HCT116 (cell line): ENCODE measurements around the gene UNC45A. TPM values are rescaled to one million over a fixed set of nuclear protein-coding genes. Genes with fewer than 3 reads are reported as not detected.

ENCODE experiments used
- ATAC-seq: fragments of 200-7000 bp; cut with Tn5 transposase; 2 replicates; pipeline ENCODE4 v1.9.1; 2020; ENCODE audit warnings: mild to moderate bottlenecking, moderate library complexity
- BruUV-seq: library from RNA; stranded (reverse); fragments of 400-500 nt; replicated peaks from 2 replicates; lab custom pipeline; 2021; lab: Mats Ljungman, UMichigan
- CTCF ChIA-PET: fragments of 300-600 bp; sonication (Branson Sonifier 250); formaldehyde crosslinking; loops from one replicate; lab custom pipeline; 2021; ENCODE audit warnings: antibody characterized with exemption; lab: Charles Lee
- POLR2A ChIA-PET: fragments of 300-600, 350-600 bp; sonication (Branson Sonifier 250); formaldehyde crosslinking; loops from one replicate; lab custom pipeline; 2021; ENCODE audit warnings: antibody characterized with exemption; lab: Charles Lee
- RAD21 ChIA-PET, 2 experiments: fragments of 300-600 bp; sonication (Branson Sonifier 250); formaldehyde crosslinking; loops; one replicate each; lab custom pipeline; 2023; ENCODE audit warnings: low total read pairs in 2 of 2; ENCODE audit not compliant: uncharacterized antibody in 2 of 2, unreplicated experiment in 2 of 2, low non-redundant PET in 1 of 2; lab: Charles Lee
- DNase-seq: peaks from one replicate; pipeline ENCODE4 v3.0.0-alpha.2; 2010; ENCODE audit warnings: low read depth, low spot score
- H2AFZ ChIP-seq: fragments of 200-600 bp; shearing (Covaris generic), sonication (generic); 2 replicates; pipeline ENCODE4 v1.6.1; 2017; ENCODE audit warnings: low read depth, mixed run types, mixed read lengths, antibody characterized with exemption, low read length; ENCODE audit not compliant: poor library complexity, severe bottlenecking
- H3K27ac ChIP-seq: 2 replicates; pipeline ENCODE4 v1.5.1; 2012; ENCODE audit warnings: low read depth, low read length
- H3K27me3 ChIP-seq: fragments of 200-600 bp; sonication (generic); 2 replicates; pipeline ENCODE4 v1.6.1; 2016; ENCODE audit warnings: mixed run types, low read length, mixed read lengths; ENCODE audit not compliant: insufficient read depth
- H3K36me3 ChIP-seq, 2 experiments: fragments of 200-500 bp in 1 of 2; fragments of 200-600 bp in 1 of 2; sonication (Bioruptor generic) in 1 of 2; sonication (generic) in 1 of 2; 2 replicates each; pipeline versions ENCODE4 v1.5.1 to v1.6.1; 2014 to 2016; ENCODE audit warnings: low read length in 2 of 2, inconsistent platforms in 1 of 2, mixed read lengths in 1 of 2, mixed run types in 1 of 2; ENCODE audit not compliant: insufficient read depth in 2 of 2, control insufficient read depth in 1 of 2
- H3K4me1 ChIP-seq, 2 experiments: fragments of 200-600 bp in 1 of 2; sonication (generic) in 1 of 2; 2 replicates each; pipeline versions ENCODE4 v1.5.1 to v1.6.1; 2012 to 2017; ENCODE audit warnings: low read length in 2 of 2, inconsistent platforms in 1 of 2, mild to moderate bottlenecking in 1 of 2, mixed read lengths in 1 of 2, mixed run types in 1 of 2, moderate library complexity in 1 of 2; ENCODE audit not compliant: insufficient read depth in 2 of 2, control insufficient read depth in 1 of 2
- H3K4me2 ChIP-seq: fragments of 200-600 bp; sonication (generic); 2 replicates; pipeline ENCODE4 v1.6.1; 2017; ENCODE audit warnings: mixed run types, low read length, mixed read lengths
- H3K4me3 ChIP-seq, 2 experiments: fragments of 200-600 bp in 1 of 2; sonication (generic) in 1 of 2; replicated peaks in 1 of 2; 2 replicates each; pipeline ENCODE4 v1.5.1; 2011 to 2016; ENCODE audit warnings: low read length in 2 of 2, control low read depth in 1 of 2, low read depth in 1 of 2, mild to moderate bottlenecking in 1 of 2, mixed read lengths in 1 of 2, mixed run types in 1 of 2
- H3K79me2 ChIP-seq: fragments of 200-600 bp; sonication (generic); 2 replicates; pipeline ENCODE4 v1.6.1; 2017; ENCODE audit warnings: mild to moderate bottlenecking, mixed run types, low read length, moderate library complexity, mixed read lengths; ENCODE audit not compliant: insufficient read depth
- H3K9ac ChIP-seq: fragments of 200-600 bp; sonication (generic); 2 replicates; pipeline ENCODE4 v1.6.1; 2016; ENCODE audit warnings: low read length, mixed read lengths
- H3K9me2 ChIP-seq: fragments of 200-600 bp; sonication (generic), shearing (Covaris generic); 2 replicates; pipeline ENCODE4 v1.6.1; 2017; ENCODE audit warnings: mixed run types, mild to moderate bottlenecking, moderate library complexity; ENCODE audit not compliant: insufficient read depth
- H3K9me3 ChIP-seq, 2 experiments: fragments of 200-500 bp in 1 of 2; fragments of 200-600 bp in 1 of 2; sonication (Bioruptor generic) in 1 of 2; sonication (generic) in 1 of 2; 2 replicates each; pipeline ENCODE4 v1.6.1; 2014 to 2017; ENCODE audit warnings: low read length in 2 of 2, mixed read lengths in 2 of 2, inconsistent platforms in 1 of 2, low read depth in 1 of 2, mild to moderate bottlenecking in 1 of 2, mixed run types in 1 of 2, moderate library complexity in 1 of 2; ENCODE audit not compliant: control insufficient read depth in 1 of 2, insufficient read depth in 1 of 2
- H4K20me1 ChIP-seq: fragments of 200-600 bp; sonication (generic), shearing (Covaris generic); 2 replicates; pipeline ENCODE4 v1.6.1; 2017; ENCODE audit warnings: mixed run types, mild to moderate bottlenecking, moderate library complexity; ENCODE audit not compliant: insufficient read depth
- CBX3 ChIP-seq: IDR thresholded peaks from 2 replicates; pipeline ENCODE4 v1.6.1; 2012; ENCODE audit warnings: low read depth
- CEBPB ChIP-seq: IDR thresholded peaks from 2 replicates; pipeline ENCODE4 v1.6.1; 2012; ENCODE audit warnings: low read depth
- EGR1 ChIP-seq: IDR thresholded peaks from 2 replicates; pipeline ENCODE4 v1.6.1; 2012; ENCODE audit warnings: low read depth
- EZH2phosphoT487 ChIP-seq: fragments of 200-600 bp; IDR thresholded peaks from 2 replicates; pipeline ENCODE4 v1.6.1; 2018; ENCODE audit warnings: antibody characterized with exemption, borderline replicate concordance
- FOSL1 ChIP-seq: IDR thresholded peaks from 2 replicates; pipeline ENCODE4 v1.6.1; 2012; ENCODE audit warnings: low read depth
- JUND ChIP-seq: IDR thresholded peaks from 2 replicates; pipeline ENCODE4 v1.6.1; 2012
- POLR2AphosphoS5 ChIP-seq: IDR thresholded peaks from 2 replicates; pipeline ENCODE4 v1.6.1; 2011; ENCODE audit warnings: mild to moderate bottlenecking, low read depth, low read length, moderate library complexity
- SP1 ChIP-seq: IDR thresholded peaks from 2 replicates; pipeline ENCODE4 v1.6.1; 2012; ENCODE audit warnings: low read depth
- SRF ChIP-seq: IDR thresholded peaks from 2 replicates; pipeline ENCODE4 v1.6.1; 2012; ENCODE audit warnings: low read depth
- TCF7L2 ChIP-seq: IDR thresholded peaks from 2 replicates; pipeline ENCODE4 v1.7.0; 2011; ENCODE audit warnings: borderline replicate concordance, inconsistent platforms; ENCODE audit not compliant: insufficient read depth, insufficient read length; ENCODE audit errors: extremely low read depth
- YY1 ChIP-seq: IDR thresholded peaks from 2 replicates; pipeline ENCODE4 v1.6.1; 2011; ENCODE audit warnings: low read length, low read depth, moderate library complexity, mild to moderate bottlenecking; ENCODE audit not compliant: insufficient replicate concordance; ENCODE audit errors: extremely low read depth
- ZFX ChIP-seq: fragments of 450-650 bp; IDR thresholded peaks from 2 replicates; pipeline ENCODE4 v1.6.1; 2017
- intact Hi-C: fragments of 100-400 bp; cut with micrococcal nuclease; formaldehyde crosslinking; loops from 2 replicates; pipeline ENCODE4 v1.10.0; 2022
- total RNA-seq: library from RNA; stranded (reverse); gene quantifications from one replicate; pipeline ENCODE4 v1.2.1, GENCODE V29; 2021; ENCODE audit not compliant: unreplicated experiment
- TF ChIP-seq, protein P1 (sequence below), 3 experiments: fragments of 200-600 bp in 1 of 3; sonication (generic) in 1 of 3; IDR thresholded peaks in 2 of 3; conservative IDR thresholded peaks in 1 of 3; 2 replicates each; pipeline ENCODE4 v1.5.1; 2012 to 2017; ENCODE audit warnings: low read depth in 2 of 3, low read length in 2 of 3, antibody characterized with exemption in 1 of 3, borderline replicate concordance in 1 of 3, control low read depth in 1 of 3, mild to moderate bottlenecking in 1 of 3, mixed read lengths in 1 of 3, mixed run types in 1 of 3, moderate library complexity in 1 of 3; ENCODE audit not compliant: insufficient read depth in 1 of 3
- TF ChIP-seq, protein P2 (sequence below): IDR thresholded peaks from 2 replicates; pipeline ENCODE4 v1.6.1; 2012; ENCODE audit warnings: low read depth

Gene UNC45A
- total RNA-seq, 1 experiment from 2014 or later, result 95.4 TPM

DNA sequence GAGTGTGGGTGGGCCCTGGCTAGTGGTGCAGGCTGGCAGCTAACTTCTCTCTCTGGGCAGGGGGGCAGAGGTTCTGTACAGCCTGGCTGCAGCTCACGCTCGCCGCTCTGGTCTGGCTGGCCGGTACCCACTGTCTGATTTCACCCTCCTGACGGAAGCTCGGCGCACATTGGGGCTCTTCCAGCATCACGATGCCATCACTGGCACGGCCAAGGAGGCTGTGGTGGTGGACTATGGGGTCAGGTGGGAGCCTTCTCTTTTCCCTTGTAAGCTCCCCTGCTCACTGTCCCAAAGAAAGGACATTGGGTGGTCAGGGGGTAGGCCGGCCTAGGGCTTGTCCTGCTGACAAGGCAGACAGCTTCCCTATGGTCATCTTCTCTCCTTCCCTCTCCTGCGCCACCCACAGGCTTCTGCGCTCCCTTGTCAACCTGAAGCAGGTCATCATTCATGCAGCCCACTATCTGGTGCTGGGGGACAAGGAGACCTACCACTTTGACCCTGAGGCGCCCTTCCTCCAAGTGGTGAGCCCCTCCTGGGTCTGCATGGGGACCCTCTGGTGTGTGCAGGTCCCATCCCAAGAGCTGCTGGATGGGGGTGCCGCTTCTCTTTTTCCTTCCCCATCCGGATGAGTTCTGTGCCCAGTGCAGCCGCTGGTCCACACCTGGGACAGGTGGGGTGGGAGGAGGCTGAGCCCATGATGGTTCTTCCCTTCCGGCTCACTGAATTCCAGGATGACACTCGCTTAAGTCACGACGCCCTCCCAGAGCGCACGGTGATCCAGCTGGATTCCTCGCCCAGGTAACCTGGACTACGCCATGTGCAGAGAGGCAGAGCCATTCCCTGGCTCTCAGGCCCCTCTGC, 24.4 kb upstream of the UNC45A start:
- no peaks in the 10 kb centered on the region for H3K4me1 ChIP-seq
- ChIA-PET RAD21 (no interaction called here), CTCF (interaction anchor here (1.1 kb wide), 1 partner anchor 23 kb away, joined by 3 read pairs; no protein-coding TSS in a partner anchor), POLR2A (no interaction called here)
- H4K20me1 ChIP-seq, result no peaks in the 10 kb centered on the region
- H3K36me3 ChIP-seq, result peaks cover 1 to 14% of the 10 kb centered on the region in 2 experiments; a peak in 3 of 4 replicates
- no peak overlapping the region for H3K9ac ChIP-seq
- intact Hi-C loops, result no loop called here
- H3K27me3 ChIP-seq, result no peaks in the 10 kb centered on the region
- H2AFZ ChIP-seq, result no peak overlapping the region
- no peak for ATAC-seq
- no peaks in the 10 kb centered on the region for H3K9me3 ChIP-seq
- no peak overlapping the region for H3K4me3 ChIP-seq
- no peak for TF ChIP-seq EGR1
- TF ChIP-seq, protein P1, sequence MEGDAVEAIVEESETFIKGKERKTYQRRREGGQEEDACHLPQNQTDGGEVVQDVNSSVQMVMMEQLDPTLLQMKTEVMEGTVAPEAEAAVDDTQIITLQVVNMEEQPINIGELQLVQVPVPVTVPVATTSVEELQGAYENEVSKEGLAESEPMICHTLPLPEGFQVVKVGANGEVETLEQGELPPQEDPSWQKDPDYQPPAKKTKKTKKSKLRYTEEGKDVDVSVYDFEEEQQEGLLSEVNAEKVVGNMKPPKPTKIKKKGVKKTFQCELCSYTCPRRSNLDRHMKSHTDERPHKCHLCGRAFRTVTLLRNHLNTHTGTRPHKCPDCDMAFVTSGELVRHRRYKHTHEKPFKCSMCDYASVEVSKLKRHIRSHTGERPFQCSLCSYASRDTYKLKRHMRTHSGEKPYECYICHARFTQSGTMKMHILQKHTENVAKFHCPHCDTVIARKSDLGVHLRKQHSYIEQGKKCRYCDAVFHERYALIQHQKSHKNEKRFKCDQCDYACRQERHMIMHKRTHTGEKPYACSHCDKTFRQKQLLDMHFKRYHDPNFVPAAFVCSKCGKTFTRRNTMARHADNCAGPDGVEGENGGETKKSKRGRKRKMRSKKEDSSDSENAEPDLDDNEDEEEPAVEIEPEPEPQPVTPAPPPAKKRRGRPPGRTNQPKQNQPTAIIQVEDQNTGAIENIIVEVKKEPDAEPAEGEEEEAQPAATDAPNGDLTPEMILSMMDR (IDR thresholded peaks at IDR 0.05 in 2 of 3, conservative IDR thresholded peaks at IDR 0.05 in 1 of 3; ENCODE audit: borderline replicate concordance in 1 of 3, insufficient read depth in 1 of 3, low read depth in 2 of 3, low read length in 2 of 3), result no peak
- TF ChIP-seq CEBPB, result no peak
- TF ChIP-seq TCF7L2, result no peak
- no peak for TF ChIP-seq FOSL1
- no peak for TF ChIP-seq CBX3
- no peak overlapping the region for H3K27ac ChIP-seq
- no peaks in the 10 kb centered on the region for H3K9me2 ChIP-seq
- no peak overlapping the region for H3K4me2 ChIP-seq
- no peak for DNase-seq
- no peaks in the 10 kb centered on the region for H3K79me2 ChIP-seq
- BruUV-seq, result no TSS peak

DNA sequence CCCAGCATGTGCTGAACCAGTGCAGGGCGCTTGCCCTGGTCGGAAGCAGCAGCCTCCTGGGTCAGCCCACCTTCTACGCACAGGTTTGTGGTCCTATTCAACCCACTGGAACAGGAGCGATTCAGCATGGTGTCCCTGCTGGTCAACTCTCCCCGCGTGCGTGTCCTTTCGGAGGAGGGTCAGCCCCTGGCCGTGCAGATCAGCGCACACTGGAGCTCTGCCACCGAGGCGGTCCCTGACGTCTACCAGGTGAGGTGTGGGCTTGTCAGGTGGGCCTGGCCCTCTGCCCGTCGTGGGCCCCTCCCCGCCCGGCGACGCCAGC, 23.8 kb upstream of the UNC45A start:
- H3K9me2 ChIP-seq, result no peaks in the 10 kb centered on the region
- RAD21 ChIA-PET, result no interaction called here
- ATAC-seq, result no peak

More for the DNA sequence above, 23.8 kb upstream of the UNC45A start:
- Histone ChIP-seq H3K4me2 (no peak overlapping the region), H3K27ac (no peak overlapping the region)
- intact Hi-C loops, result no loop called here
- TF ChIP-seq, protein P2, sequence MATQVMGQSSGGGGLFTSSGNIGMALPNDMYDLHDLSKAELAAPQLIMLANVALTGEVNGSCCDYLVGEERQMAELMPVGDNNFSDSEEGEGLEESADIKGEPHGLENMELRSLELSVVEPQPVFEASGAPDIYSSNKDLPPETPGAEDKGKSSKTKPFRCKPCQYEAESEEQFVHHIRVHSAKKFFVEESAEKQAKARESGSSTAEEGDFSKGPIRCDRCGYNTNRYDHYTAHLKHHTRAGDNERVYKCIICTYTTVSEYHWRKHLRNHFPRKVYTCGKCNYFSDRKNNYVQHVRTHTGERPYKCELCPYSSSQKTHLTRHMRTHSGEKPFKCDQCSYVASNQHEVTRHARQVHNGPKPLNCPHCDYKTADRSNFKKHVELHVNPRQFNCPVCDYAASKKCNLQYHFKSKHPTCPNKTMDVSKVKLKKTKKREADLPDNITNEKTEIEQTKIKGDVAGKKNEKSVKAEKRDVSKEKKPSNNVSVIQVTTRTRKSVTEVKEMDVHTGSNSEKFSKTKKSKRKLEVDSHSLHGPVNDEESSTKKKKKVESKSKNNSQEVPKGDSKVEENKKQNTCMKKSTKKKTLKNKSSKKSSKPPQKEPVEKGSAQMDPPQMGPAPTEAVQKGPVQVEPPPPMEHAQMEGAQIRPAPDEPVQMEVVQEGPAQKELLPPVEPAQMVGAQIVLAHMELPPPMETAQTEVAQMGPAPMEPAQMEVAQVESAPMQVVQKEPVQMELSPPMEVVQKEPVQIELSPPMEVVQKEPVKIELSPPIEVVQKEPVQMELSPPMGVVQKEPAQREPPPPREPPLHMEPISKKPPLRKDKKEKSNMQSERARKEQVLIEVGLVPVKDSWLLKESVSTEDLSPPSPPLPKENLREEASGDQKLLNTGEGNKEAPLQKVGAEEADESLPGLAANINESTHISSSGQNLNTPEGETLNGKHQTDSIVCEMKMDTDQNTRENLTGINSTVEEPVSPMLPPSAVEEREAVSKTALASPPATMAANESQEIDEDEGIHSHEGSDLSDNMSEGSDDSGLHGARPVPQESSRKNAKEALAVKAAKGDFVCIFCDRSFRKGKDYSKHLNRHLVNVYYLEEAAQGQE, result no peak
- no peak for TF ChIP-seq YY1
- TF ChIP-seq ZFX, result no peak
- TF ChIP-seq JUND, result no peak
- TF ChIP-seq EZH2phosphoT487, result no peak
- no peak for TF ChIP-seq SP1
- TF ChIP-seq POLR2AphosphoS5, result no peak
- TF ChIP-seq SRF, result no peak
- TF ChIP-seq CEBPB, result no peak
- TF ChIP-seq, all 23 proteins: peak for 0
- Histone ChIP-seq H2AFZ (no peak overlapping the region), H3K79me2 (no peaks in the 10 kb centered on the region), H3K9ac (no peak overlapping the region), H3K27me3 (no peaks in the 10 kb centered on the region), H3K4me1 (no peaks in the 10 kb centered on the region), H3K36me3 (peaks cover 0 to 9% of the 10 kb centered on the region in 2 experiments; a peak in 3 of 4 replicates), H3K4me3 (no peak overlapping the region), H3K9me3 (no peaks in the 10 kb centered on the region), H4K20me1 (no peaks in the 10 kb centered on the region)
- POLR2A ChIA-PET, result no interaction called here
- CTCF ChIA-PET, result interaction anchor here (1.1 kb wide), 1 partner anchor 23 kb away, joined by 3 read pairs; no protein-coding TSS in a partner anchor
- BruUV-seq, result no TSS peak
- no peak for DNase-seq
